Measurements from ENCODE around the gene ACER2. TPM values are rescaled to one million over a fixed set of nuclear protein-coding genes. Genes with fewer than 3 reads are reported as not detected.
"Not testable (repeated sequence)": the region's sequence is repeated elsewhere in the genome, so short reads cannot be mapped to it uniquely, and the experiment has no call there.

ACER2 gene
- total RNA-seq, 1 donor: 4.7 TPM

DNA sequence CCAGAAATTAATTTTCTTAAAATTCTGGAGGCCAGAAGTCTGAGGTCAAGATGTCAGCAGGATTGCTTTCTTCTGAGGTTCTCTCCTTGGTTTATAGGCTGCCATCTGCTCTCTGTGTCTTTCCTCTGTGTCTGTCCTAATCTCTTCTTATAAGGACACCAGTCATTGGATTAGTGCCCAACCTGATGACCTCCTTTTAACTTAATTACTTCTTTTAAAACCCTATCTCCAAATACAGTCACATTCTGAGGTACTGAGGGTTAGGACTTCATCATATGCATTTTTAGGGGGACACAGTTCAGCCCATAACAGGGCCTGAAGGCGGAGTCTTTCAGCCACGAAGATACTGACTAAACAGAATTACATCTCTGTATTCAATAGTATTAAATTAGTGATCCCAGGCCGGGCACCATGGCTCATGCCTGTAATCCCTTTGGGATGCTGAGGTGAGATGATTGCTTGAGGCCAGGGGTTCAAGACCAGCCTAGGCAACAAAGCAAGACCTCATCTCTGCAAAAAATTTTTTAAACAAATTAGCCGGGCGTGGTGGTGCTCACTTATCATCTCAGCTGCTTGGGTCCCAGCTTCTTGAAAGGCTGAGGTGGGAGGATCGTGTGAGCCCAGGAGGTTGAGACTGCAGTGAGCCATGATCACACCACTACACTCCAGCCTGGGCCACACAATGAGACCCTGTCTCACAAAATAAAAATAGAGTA is 22.9 kb upstream of the ACER2 start:
- no peak overlapping the region for H3K4me3 ChIP-seq (ENCODE audit: low read depth, low read length)
- TF ChIP-seq, protein P1, sequence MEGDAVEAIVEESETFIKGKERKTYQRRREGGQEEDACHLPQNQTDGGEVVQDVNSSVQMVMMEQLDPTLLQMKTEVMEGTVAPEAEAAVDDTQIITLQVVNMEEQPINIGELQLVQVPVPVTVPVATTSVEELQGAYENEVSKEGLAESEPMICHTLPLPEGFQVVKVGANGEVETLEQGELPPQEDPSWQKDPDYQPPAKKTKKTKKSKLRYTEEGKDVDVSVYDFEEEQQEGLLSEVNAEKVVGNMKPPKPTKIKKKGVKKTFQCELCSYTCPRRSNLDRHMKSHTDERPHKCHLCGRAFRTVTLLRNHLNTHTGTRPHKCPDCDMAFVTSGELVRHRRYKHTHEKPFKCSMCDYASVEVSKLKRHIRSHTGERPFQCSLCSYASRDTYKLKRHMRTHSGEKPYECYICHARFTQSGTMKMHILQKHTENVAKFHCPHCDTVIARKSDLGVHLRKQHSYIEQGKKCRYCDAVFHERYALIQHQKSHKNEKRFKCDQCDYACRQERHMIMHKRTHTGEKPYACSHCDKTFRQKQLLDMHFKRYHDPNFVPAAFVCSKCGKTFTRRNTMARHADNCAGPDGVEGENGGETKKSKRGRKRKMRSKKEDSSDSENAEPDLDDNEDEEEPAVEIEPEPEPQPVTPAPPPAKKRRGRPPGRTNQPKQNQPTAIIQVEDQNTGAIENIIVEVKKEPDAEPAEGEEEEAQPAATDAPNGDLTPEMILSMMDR (IDR thresholded peaks at IDR 0.05; ENCODE audit: insufficient read depth, low read depth, low read length): no peak
- DNase-seq (ENCODE audit: low read depth): no peak

DNA sequence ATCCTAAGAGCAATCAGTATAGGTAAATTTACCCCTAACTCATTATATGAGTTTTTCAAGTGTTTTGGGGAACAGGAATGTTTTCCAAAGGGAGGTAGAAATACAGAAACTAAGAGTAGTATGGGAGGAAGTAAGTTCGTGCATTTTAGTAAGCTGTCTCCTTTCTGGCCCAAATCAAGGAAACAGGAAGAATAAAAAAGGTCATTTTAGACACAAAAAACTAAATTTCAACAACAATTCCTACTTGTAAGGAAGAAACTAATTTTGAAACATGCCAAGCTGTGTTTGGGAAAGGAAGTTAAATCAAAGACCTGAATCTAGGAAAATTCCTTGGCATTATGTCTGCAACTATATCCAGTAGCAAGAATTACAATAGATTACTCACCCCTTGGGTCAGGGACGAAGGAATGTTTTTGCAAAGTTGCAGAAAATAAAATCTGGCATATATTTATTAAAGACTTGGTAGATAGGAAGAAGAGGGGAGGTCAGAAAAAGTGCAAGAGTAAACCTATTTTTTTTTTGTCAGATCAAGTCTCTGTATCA is 22.2 kb upstream of the ACER2 start:
- TF ChIP-seq, protein P1 (IDR thresholded peaks at IDR 0.05; ENCODE audit: insufficient read depth, low read depth, low read length): no peak
- H3K4me3 ChIP-seq (ENCODE audit: low read depth, low read length): no peak overlapping the region
- no peak for DNase-seq (ENCODE audit: low read depth)

DNA sequence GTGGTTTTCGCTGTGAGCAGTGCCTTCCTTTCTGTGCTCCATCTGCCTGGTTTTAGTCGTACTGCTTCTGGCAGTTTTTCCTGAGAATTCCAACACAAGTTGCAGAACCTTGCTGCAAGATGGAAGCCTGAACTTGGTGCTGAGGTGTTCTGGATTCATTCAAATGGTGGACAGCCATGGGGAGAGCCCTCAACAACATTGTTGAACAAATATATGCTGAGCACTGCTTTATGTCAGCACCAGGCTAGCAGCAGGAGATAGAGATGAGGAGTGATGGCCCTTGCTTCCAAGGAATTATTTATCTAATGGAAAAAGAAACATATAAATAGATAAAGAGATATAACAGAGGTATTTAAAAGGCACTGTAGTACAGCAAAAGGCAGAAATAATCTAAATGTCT is 21.5 kb upstream of the ACER2 start:
- TF ChIP-seq, protein P1 (IDR thresholded peaks at IDR 0.05; ENCODE audit: insufficient read depth, low read depth, low read length): no peak
- DNase-seq (ENCODE audit: low read depth): peak; percentile 45
- H3K4me3 ChIP-seq (ENCODE audit: low read depth, low read length): no peak overlapping the region

DNA sequence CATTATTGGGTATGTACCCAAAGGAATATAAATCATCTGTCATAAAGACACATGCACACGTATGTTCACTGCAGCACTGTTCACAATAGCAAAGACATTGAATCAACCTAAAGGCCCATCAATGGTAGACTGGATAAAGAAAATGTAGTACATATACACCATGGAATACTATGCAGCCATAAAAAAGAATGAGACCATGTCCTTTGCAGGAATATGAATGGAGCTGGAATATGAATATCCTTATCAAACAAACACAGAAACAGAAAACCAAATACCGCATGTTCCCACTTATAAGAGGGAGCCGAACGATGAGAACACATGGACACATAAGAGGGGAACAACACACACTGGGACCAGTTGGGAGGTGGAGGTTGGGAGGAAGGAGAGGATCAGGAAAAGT is 19.3 kb upstream of the ACER2 start:
- DNase-seq (ENCODE audit: low read depth): not testable (repeated sequence)

DNA sequence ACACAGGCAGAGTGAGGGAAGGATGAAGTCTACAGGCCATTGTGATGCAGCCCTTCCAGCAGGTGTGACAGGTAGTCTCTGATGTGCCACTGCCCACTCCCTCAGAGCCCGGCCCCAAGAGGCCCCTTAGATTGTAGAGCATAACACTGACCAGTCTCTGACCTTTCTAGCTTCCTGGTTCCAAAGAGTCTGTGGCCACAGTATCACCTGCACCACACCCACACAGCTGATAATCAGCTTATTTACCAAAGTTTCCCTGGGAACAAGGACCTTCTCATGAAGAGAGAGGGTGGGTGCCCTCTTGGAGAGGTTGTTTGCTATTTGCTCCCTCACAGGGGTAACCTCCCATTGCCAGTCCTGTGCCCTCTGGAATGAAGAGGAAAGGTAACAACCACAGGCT is 11.0 kb upstream of the ACER2 start:
- H3K4me3 ChIP-seq (ENCODE audit: low read depth, low read length): no peak overlapping the region
- no peak for DNase-seq (ENCODE audit: low read depth)
- TF ChIP-seq, protein P1 (IDR thresholded peaks at IDR 0.05; ENCODE audit: insufficient read depth, low read depth, low read length): no peak

More for the DNA sequence above, 19.3 kb upstream of the ACER2 start:
- H3K4me3 ChIP-seq (ENCODE audit: low read depth, low read length): not testable (repeated sequence)

DNA sequence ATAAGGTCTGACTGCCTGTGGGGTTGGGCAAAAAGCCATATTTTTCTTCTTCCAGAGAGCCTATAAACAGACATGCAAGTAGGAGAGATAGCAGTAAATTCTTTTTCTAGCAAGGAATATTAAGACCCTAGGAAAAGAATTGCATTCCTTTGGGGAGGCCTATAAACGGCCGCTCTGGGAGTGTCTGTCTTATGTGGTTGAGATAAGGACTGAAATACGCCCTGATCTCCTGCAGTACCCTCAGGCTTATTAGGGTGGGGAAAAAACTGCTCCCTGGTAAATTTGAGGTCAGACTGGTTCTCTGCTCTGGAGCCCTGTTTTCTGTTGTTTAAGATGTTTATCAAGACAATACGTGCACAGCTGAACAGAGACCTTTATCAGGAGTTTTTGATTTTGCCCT is 5.6 kb upstream of the ACER2 start:
- not testable (repeated sequence) for DNase-seq (ENCODE audit: low read depth)

DNA sequence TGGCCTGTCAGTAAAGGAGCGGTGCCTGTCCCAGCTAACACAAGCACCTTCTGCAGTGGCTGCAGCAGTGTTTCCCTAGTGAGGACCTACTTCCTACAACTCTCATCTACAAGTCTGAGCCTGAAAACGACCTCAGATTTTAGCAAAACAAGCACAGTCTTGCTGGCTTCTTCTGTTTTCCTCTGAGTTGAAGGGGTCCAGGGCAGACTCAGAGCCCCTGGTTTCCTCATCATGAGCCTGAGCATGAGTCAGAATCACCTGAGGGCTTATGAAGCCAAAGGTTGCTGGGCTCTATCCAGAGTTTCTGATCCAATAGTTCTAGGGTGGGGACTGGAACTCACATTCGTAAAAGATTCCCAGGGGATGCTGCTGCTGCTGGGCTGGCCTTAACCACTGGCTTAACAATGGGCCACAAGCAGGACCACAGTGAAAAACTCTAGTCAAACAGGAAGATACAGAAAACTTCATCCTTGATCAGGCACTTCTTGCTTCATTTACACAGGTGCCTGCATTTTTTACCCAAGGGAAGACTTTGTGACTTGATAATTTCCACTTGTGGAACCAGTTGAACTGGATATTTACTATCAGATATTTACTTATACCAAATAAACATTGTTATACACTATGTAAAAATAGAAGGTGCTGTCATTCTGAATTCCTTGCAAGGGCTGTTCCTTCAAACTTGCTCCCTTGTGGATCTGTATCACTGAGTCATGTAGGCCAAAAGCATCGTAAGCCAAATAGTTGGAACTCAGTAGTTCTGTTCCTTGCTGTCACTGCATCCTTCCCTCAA is 4.3 kb upstream of the ACER2 start:
- TF ChIP-seq, protein P1 (IDR thresholded peaks at IDR 0.05; ENCODE audit: insufficient read depth, low read depth, low read length): no peak
- no peak for DNase-seq (ENCODE audit: low read depth)
- no peak overlapping the region for H3K4me3 ChIP-seq (ENCODE audit: low read depth, low read length)

More for the DNA sequence above, 5.6 kb upstream of the ACER2 start:
- H3K4me3 ChIP-seq (ENCODE audit: low read depth, low read length): not testable (repeated sequence)

All from fibroblast of villous mesenchyme (primary cell).